NOMO-1 treated with dmso at 0.1 percent for 144 hours (cell line): ENCODE data around the gene LSAMP.
"Not testable (repeated sequence)": the region's sequence is repeated elsewhere in the genome, so short reads cannot be mapped to it uniquely, and the experiment has no call there.

Experiments
- DNase-seq: peaks from one replicate; lab custom pipeline; 2025; ENCODE audit not compliant: unreplicated experiment; lab: John Stamatoyannopoulos, UW

LSAMP gene

DNA sequence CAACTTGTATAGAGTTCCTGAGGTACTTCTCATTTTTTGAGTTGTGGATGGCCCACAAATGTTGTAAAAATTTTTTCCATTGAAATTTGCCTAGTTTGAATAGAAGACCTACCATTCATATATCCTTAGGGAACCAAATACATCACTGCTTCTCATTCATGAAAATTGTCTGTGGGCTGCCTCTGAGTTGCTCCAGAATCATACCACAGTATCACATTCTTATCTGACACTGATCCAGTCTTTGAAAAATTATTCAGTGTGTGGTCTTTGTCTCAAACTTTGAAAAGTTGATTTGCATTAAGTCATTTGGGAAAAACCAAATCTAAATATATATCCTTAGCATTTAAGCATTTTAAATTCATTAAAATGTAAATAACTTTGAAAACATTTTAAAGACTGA is 321.1 kb downstream of the LSAMP start:
- DNase-seq: no peak

DNA sequence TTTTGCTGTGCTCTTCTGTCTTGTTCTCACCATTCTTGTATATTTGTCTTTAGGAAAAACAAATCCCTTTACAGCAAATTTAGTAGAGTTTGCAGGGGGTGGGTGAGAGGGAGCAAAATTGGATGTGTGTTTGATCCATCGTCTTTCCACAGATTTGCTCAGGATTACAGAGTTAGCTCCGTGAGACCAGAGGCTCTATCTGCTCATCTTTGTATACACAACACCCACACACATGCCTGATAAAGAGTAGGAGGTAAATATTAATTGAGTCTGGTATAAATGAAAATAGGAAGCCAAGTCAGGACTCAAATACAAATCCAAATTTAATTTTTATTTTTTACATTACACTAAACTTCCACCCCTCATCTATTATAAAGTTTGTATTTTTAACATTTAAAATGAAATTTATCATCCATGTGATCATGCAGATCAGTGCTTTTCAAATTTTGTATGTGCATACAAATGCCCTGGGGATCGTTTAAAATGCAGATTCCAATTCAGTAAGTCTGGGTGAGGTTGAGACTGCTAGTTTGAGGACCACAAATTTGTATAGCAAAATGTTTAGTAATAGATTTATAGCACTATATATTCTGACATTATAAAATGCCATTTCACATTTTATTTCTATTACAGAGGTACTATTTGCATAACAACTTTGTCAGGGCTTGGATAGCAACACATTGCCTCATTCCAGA is 326.7 kb downstream of the LSAMP start:
- no peak for DNase-seq

DNA sequence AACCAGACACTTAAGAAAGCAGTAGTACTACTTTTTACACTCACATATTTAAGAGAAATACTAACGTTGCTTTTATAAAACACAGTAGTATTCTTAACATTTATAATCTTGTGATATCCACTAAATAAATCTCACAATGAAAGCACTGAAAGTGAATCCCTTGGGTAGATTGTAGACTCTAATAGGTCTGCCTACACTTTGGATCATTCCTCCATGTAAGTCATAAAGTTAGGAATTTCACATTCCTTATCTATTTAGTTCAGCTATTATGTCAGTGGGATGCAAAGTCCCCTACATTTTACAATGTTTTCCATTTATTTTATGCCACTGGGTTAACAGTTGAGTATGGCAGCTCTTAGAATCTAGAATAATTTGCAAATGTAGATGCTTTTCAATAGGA is 330.7 kb downstream of the LSAMP start:
- DNase-seq: no peak

DNA sequence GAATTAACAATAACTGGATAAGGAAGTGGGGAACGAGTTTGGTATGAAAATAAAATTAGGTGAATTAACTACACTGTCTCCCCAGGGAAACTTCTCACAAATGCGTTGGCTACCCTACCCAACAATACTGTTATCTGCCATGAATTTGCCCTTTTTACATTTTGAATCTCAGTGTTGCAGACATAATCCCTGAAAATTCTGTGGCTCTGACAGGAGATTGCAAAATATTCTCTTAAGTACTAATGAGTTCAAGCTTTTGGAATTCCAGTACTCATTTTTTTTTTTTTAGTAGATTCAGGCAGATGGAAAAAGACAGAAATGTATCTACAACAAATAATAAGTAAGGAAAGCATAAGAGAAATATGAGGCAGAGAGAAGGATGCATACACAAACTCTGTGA is 332.6 kb downstream of the LSAMP start:
- no peak for DNase-seq

DNA sequence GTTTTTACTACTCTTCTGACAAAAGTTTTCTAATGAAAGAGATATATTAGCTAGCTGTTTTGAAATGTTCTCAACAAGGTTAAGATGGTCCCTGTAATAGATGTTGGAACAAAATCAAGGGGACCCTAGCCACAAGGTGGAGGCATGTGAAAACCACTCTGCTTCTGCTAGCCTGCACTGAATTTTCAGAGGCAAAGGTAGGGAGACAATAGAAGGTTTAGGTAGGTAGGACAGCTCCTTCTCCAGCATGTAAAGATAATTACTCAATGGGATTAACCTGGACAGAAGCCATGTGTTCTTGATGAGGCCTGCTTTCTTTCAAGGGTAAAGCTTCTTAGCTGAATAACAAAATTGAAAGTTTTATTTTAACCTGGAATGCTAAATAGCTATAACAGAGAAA is 333.5 kb downstream of the LSAMP start:
- DNase-seq: no peak

DNA sequence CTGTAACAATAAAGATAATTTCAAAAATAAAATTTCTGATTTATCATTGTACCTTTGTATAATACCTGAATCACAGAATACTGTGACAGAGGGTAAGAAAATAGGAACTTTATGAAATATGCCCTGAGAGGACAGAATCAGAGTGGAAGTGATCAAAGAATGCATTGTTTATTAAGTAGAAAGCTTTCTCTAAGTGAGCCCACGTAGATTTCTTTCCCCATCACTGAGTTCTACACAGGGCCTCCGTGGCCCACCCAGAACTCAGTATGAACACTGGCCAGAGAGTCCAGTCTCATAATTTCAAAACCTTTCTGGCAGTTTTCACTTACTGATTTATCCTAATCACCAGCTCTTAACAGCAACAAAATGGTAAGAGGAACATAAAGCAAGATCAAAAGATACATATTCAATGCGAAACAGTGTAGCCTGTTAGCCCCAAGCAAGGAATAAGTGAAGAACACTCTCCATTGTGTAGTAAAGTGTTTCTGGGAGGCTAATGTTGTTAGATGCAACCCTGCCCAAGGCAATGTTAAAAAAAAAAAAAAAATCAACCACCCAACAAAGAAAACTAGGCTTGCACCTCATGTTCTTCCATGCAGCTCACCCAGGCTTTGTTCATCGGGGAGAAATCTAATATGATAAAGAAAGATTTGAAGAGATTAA is 341.3 kb downstream of the LSAMP start:
- DNase-seq: no peak

DNA sequence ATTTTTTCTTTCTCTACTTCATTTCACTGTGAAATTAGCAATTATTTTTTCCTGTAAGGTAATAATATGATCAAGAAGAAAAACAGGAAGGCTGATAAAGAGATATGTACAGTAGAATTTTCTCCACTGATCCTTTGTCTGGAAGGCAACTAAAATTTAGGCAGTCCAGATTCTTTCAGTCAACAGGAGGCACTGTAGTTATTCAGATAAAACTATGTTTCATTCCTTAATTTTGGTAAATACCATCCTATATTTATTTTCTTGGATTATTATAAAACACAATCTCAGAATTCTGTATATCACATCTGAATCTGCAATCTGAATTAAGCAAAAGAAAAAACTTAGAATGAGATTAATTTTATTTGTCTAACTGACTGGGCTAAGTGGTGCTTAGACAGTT is 343.2 kb downstream of the LSAMP start:
- no peak for DNase-seq

DNA sequence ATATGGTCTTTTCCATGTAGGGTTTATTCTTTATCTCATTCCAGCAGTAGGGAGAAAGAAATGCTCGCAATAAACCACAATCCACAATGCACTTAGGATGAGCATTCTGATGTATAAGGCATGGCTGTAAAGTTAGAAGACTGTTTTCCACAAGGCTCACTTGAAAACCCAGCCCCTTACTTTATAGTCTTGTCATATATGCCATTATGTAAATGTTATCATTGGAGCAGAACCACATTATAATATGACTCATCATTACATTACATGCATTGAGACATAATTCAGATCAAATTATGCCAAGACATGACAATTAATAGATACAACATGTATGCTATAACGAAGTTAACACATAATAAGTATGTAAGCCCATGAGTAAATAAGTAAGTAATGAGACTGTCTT is 348.1 kb downstream of the LSAMP start:
- no peak for DNase-seq

DNA sequence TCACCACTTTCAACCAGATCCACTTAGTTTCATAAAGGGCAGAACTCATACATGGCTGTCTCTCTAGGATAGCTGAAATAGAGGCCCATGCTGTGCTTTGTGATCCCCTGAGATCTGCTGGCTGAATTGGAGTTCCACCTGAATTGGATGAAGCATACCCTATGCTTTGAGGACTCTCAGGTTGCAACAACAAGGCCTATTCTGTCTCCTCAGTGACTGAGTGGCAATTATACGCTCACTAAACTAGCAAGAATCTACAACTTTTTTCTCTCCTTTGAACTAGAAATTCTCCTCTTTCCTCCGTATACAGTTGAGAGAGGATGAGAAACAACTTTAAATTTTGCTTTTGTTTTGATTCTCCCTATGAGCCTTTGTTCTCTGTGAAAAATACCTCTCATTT is 348.7 kb downstream of the LSAMP start:
- no peak for DNase-seq

DNA sequence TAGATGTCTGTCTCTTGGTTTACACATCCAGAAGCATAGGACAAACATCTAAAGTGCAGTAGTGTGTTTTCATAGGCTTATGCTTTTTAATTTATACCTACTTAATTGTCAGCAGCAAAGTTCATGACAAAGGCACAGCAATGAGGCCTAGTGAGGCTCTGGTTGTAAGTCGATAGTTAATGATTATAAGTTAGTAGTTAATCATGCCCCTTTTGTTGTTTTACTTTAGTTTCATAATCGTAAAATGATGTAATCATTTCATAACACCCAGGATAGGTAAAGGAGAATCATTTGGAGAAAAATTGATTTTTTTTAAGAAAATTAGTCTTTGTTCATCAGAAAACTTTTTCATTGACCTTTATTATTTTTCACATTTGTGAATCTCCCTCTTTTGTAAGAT is 351.9 kb downstream of the LSAMP start:
- DNase-seq: no peak

DNA sequence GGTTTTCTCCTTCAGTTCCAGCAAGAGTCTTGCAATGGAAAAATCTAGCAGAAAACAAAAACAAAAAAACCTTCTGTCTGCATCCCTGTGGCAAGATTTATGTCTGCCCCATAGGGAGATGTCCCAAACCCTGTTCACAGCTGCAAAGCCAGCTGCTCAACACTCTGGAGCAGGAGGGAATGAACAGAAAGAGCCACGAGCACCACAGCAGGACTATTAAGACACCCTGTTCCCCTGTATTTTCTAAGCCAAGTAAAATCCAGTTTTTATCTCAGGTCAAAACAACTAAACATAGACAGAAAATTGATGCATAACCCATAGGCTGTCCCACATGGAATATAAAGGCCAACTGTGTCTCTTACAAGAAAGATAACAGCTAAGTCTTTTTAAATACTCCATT is 357.9 kb downstream of the LSAMP start:
- no peak for DNase-seq

DNA sequence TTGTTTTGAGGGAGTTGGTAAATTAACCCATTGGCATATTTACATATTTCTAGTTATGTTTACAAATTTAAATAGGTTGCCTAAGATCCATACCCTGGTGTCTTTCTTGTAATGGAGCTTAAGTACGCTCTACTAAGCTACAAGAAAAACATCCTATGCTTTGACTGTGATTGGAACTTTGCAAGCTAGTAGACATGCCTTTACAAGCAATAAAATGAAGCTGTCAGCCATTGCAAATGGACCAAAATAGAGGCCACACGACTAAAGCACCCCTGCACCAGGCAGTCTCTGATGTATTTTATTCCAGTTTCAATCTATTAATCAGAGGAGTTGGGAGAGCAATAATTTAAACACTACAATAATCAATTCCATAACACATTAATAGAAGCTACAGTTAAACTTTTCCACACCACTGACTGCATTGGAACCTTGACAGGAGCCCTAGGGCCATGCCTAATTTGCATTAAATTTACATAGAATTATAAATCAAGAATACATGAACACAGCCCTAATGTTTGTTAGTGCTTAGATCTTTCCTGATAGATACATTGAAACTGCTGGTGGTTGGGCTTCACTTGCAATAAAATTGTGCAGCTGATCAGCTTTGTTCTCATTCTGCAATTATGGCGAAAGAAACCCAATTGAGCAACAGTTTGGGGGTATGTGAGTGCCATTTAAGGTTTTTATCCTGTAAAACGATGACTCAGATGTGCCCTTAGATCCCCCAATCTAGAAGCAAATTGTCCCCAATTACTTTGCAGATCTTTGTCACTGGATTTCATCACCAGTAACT is 360.1 kb downstream of the LSAMP start:
- DNase-seq: peak; percentile 81

DNA sequence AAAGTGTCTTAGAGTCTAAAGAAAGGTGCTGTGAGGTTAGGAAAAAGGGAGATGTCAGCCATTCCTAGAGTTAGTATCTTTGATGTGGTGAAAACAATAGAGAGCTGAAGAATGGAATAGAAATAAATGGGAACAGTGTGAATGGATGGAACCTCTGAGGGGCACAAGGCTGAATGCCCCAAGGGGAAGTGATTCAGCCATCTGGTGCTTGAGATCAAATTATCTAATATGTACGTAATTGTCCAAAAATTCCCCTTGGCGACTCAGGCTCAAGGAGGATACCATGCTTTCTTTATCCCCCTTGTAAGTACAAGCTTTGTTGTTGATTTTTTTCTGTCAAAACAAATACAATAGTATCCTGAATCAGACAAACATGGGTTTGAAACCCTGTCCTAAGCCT is 361.6 kb downstream of the LSAMP start:
- no peak for DNase-seq

DNA sequence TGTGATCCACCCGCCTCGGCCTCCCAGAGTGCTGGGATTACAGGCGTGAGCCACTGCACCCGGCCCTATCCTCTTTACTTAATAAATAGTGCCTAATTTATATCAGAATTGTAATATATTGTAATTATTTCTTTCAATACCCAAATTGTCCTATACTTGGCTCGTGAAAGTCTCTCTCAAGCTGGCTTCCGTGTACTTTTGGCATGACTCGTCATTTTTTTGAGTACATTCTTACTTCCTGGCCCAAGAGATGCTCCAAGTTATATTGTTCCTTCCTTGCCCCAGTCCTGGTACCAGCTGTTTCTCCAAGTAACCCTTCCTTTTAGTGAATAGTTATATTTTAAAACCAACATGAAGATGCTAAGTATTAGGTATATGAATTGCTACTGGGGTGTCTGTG is 366.7 kb downstream of the LSAMP start:
- no peak for DNase-seq

DNA sequence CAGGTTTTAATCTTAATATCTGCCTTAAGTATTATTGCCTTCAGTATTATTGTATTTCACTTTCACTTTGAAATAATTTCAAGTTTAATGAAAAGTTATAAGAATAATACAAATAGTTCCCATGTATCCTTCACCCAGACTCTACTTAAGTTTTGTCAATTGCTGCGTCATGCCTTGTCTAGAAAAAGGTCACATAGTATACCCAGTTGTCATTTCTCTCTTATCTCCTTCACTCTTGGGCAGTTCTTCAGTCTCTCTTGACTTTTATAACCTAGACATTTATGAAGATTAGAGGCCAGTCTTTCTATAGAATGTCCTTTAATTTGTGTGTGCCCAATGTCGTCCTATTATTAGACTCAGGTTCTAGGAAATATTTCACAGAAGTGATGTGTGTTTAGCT is 367.7 kb downstream of the LSAMP start:
- no peak for DNase-seq

DNA sequence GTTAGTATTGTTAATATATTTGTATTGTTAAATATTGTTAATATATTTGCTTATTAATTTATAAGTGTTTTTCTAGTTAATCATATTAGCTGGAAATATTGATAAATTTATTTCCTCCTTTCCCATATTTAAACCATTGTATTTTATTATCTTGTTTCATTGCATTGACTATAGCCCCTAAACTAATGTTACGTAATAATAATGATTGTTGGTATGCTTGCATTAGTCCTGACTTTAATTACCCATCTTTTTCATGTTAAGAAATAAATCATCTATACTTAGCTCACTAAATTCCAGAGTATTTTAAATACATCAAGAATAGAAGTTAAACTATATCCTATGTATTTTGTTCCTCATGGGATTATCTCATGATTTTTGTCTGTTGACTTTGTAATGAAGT is 368.2 kb downstream of the LSAMP start:
- DNase-seq: no peak

DNA sequence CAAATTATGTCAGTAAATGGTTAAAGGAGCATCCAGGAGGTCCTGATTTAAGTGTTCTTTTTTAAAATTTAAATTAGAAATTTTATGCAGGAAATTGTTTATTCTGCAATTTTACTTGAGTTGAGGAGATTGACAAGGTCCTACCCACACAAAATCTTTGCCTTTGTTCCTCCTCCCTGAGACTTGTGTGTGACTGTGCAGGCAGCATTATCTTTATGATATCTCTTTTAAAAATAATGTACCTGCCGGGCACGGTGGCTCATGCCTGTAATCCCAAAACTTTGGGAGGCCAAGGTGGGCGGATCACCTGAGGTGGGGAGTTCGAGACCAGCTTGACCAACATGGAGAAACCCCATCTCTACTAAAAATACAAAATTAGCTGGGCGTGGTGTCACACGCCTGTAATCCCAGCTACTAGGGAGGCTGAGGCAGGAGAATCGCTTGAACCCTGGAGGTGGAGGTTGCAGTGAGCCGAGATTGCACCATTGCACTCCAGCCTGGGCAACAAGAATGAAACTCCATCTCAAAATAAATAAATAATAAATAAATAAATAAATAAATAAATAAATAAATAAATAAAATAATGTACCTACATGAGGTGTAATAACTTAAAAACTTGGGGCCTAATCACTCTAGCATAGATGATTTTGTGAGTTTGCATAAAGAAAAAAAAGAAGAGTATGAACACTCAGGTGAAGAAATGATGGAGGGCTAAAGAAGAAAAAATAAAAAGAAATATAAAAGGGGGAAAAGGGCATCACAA is 374.6 kb downstream of the LSAMP start:
- DNase-seq: not testable (repeated sequence)

DNA sequence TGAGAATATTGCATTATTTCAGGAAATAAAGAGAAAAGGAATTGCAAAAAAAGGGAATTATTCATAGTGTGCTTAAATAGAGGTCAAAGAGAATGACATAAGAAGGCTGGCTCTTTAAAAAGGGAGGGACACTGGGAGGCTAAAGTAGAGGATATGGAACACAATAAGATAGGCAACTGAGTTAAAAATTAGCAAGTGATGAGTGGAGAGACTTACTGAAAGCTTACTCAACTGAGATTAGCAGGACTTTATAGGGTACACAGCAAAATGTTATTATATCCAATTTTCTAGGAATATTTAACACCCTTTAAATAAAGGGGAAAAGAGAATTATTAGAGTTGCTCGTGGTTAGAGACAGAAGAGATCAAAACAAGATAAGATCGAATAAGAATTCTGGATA is 375.2 kb downstream of the LSAMP start:
- no peak for DNase-seq

DNA sequence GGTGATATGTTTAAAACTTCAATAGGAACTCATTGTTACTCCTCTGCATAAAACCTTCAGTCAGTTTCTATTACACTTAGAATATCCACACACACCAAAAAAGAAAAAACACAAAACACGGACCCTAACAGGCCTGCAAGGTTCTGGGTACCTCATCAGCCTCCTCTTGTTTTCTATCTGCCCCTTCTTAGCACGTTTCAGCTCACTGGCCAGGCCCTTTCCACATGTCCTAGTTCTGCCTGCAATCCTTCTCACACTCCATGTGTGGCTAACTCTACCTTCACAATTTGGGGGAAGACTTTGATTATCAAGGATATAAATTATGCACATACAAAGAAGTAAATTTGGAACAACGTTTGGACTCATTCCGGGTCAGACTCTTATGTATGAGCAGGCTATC is 376.3 kb downstream of the LSAMP start:
- no peak for DNase-seq

DNA sequence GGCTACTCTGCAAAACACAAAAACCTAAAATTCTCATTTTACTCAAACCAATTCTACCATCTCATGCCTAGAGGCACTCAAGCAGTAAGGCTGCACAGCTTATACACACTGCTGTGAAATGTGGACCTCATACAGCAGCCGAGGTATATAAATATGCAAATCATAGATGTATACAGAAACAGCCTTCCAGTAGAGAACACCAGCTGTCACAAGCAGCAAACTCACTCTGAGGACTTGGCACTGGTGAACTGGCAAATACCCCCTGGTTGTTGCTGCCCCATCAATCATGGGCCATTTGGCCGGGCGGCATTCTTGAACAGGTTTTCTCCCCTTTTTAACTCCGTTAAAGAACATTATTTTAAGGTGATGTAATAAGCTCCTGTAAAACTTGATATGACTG is 378.0 kb downstream of the LSAMP start:
- no peak for DNase-seq

DNA sequence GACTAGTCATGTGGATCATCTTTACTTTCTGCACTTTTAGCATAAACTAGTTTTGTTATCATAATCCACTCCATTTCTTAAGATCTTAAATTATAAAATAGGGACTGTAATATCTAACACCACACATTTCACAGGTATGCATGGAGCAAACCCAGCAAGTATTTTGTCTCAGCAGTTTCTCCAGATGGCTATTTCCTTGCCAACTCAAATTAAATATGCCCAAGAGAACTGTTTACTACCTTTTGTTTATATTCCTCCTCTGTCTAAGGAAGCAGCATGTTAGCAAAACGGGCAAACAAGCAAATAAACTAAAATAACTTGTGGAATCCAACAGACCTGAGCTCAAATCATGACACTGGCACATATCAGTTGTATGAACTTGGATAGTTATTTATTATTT is 379.8 kb downstream of the LSAMP start:
- DNase-seq: no peak

DNA sequence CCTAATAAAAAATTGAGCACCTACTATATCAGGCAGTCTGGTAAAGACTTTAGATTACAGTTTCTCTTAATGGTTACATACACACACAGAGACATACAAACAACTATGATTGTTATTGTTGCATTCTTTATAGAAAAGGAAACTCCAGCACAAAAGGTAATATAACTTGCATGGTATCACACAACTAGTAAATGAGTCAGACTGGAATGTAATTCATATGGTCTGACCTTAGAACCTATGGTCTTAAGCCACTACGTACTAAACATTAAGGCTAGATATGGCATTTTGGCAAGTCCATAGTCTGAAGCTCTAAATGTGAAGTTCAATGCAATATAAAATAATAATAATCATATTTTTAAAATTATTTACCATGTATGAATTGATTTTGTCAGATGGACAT is 380.6 kb downstream of the LSAMP start:
- DNase-seq: no peak
